GM19395 (cell line): ENCODE data around the gene CEMIP.
"Not testable (repeated sequence)": the region's sequence is repeated elsewhere in the genome, so short reads cannot be mapped to it uniquely, and the experiment has no call there.

ENCODE experiments used
- ATAC-seq: cut with Tn5 transposase; IDR thresholded peaks from one replicate; pipeline ENCODE4 v1.9.1; 2021; ENCODE audit warnings: mild to moderate bottlenecking, moderate library complexity; ENCODE audit not compliant: unreplicated experiment

The CEMIP gene

DNA sequence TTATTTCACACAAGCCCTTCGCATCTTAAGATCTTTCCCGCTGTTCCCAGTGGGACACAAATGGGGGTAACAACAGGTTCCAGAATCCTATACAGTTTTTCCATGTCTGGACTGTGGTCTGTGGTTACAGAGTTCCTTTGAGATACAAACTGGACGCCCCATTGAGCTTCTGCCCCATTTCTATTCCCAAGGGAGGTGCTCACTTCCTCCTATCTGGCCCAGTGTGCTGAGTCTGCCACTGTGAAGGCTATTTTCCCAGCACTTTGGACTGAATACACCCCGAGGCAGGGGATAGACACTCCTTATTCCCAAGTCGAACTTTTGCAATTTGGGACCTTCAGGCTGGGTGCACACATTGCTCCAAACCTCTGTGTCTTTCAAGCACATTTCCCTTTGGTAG is 166.4 kb downstream of the CEMIP start:
- ATAC-seq: no peak

DNA sequence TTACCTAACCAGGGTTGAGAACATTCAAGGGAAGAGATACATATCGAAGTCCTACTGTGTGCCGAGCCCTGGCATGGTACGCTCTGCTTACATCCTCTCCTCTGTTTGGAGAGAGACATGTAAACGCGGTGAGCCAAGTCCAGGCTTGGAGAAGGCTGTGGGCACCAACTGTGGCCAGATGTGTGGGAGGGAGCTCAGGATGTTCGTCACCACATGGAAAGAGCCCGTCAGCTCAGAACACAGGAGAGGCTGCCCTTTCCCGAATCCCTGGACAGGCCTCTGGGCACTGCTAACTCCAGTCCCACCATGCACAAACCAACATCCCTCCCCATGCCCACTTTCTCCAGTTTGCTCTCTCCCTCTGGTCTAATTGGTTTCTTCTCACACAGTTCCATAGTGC is 167.4 kb downstream of the CEMIP start:
- no peak for ATAC-seq

DNA sequence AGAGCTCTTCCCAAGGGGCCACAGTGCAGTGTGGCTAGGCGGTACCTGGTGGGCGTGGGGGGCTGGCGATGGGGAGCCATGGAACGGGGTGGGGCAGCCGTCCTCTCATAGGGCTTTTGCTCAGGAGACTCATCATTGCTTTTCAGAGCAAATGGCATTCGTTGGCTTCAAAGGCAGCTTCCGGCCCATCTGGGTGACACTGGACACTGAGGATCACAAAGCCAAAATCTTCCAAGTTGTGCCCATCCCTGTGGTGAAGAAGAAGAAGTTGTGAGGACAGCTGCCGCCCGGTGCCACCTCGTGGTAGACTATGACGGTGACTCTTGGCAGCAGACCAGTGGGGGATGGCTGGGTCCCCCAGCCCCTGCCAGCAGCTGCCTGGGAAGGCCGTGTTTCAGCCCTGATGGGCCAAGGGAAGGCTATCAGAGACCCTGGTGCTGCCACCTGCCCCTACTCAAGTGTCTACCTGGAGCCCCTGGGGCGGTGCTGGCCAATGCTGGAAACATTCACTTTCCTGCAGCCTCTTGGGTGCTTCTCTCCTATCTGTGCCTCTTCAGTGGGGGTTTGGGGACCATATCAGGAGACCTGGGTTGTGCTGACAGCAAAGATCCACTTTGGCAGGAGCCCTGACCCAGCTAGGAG is 169.6 kb downstream of the CEMIP start:
- ATAC-seq: no peak

DNA sequence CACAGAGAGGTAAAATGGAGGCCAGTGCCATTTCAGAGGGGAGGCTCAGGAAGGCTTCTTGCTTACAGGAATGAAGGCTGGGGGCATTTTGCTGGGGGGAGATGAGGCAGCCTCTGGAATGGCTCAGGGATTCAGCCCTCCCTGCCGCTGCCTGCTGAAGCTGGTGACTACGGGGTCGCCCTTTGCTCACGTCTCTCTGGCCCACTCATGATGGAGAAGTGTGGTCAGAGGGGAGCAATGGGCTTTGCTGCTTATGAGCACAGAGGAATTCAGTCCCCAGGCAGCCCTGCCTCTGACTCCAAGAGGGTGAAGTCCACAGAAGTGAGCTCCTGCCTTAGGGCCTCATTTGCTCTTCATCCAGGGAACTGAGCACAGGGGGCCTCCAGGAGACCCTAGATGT is 170.6 kb downstream of the CEMIP start:
- no peak for ATAC-seq

DNA sequence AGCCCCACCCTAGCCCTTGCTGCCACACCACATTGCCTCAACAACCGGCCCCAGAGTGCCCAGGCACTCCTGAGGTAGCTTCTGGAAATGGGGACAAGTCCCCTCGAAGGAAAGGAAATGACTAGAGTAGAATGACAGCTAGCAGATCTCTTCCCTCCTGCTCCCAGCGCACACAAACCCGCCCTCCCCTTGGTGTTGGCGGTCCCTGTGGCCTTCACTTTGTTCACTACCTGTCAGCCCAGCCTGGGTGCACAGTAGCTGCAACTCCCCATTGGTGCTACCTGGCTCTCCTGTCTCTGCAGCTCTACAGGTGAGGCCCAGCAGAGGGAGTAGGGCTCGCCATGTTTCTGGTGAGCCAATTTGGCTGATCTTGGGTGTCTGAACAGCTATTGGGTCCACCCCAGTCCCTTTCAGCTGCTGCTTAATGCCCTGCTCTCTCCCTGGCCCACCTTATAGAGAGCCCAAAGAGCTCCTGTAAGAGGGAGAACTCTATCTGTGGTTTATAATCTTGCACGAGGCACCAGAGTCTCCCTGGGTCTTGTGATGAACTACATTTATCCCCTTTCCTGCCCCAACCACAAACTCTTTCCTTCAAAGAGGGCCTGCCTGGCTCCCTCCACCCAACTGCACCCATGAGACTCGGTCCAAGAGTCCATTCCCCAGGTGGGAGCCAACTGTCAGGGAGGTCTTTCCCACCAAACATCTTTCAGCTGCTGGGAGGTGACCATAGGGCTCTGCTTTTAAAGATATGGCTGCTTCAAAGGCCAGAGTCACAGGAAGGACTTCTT is 171.3 kb downstream of the CEMIP start:
- no peak for ATAC-seq

DNA sequence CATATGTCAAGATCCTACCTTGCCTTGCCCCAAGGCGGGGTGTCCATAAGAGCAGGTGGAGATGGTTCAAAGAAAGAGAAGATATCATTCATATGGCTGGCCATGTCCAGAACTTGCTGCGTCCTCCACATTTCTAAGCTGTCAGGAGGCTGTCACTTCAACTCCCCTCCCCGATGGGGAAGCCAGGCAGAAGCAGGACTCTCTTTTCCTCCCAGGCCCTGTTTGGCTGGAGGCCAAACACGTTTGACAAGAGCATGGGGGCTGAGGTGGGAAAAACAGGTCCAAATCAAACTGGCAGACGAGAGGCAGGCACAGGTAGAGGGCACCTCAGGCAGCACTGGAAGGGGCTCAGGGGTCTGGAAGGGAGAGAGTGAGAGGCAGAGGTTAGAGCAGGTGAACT is 172.8 kb downstream of the CEMIP start:
- no peak for ATAC-seq

DNA sequence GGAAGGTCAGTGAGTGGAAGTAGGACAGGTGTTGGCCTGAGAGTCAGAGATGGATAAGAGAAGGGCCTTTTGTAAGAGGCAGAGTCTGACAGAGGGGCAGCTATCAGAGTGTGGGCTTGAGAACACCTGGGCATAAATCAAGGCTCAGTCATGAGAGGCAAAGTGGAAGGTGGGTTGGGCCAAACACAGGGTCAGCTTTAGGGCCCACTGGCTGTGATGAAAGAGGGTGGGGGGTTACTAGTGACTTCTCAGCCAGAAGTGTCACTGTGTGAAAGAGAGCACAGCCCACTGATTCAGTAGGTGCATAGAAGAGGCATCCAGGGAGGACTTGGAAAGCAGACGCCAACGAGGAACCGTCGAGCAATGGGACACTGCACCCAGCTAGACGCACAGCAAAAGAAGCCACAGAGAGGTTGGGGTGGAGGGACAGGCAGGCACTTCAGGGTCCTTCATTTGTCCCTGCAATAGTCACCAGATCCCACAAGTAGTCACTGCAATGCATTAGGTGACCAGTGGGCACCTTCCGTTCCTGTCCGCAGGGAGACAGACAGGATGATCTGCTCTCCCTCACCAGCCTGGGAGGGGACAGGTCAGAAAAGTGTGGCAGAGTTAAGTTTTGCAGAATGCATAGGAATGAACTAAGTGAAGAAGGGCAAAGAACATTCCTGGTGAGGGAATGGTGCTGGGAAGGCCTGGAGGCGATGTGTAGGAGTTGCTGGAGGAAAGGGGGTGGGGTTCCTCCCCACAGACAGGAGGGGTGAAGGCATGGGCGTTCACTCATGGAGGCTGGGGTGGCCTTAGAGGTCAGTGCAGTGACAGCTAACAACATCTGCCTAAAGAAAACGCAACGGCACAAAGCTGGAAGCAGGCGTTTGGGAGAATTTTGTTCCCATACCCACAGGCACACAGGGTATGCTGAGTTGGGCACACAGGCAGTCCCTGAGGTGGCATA is 174.1 kb downstream of the CEMIP start:
- no peak for ATAC-seq

DNA sequence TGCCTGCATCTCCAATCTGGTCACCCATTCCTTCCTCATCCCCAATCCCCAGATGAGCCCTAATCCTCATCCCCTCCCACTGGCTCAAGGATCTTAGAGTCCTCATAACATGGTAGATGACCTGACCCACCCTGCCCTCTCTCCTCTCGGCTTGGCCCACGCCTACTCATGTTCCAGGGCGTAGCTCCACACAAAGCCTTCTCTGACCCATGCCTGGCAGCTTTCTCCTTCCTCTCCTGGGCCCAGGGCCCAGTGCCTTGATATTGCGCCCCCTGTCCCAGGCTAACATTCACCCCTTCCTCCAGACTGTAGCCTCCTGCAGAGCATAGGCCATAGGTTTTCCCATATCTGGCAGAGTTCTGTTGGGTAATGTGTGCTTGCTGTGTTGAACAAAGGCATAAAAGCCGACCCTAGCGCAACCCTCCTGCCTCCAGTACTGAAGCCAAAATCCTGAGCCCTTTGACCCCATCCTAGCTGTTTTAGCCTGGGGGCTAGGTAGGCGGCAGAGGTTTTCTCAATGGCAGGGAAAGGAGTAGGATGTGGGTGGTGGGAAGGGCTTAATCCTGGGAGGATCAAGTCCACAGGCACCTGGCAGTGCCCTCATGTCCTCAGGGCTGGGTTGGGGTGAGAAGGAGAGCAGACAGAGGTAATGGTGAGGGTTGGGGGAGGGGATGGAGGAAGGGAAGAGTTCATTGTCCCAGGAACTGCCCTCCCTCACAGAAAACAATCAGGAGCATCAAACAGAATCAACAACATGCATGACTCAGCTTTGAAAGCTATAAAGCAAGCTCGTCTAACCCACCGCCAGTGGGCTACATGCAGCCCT is 175.0 kb downstream of the CEMIP start:
- ATAC-seq: no peak

DNA sequence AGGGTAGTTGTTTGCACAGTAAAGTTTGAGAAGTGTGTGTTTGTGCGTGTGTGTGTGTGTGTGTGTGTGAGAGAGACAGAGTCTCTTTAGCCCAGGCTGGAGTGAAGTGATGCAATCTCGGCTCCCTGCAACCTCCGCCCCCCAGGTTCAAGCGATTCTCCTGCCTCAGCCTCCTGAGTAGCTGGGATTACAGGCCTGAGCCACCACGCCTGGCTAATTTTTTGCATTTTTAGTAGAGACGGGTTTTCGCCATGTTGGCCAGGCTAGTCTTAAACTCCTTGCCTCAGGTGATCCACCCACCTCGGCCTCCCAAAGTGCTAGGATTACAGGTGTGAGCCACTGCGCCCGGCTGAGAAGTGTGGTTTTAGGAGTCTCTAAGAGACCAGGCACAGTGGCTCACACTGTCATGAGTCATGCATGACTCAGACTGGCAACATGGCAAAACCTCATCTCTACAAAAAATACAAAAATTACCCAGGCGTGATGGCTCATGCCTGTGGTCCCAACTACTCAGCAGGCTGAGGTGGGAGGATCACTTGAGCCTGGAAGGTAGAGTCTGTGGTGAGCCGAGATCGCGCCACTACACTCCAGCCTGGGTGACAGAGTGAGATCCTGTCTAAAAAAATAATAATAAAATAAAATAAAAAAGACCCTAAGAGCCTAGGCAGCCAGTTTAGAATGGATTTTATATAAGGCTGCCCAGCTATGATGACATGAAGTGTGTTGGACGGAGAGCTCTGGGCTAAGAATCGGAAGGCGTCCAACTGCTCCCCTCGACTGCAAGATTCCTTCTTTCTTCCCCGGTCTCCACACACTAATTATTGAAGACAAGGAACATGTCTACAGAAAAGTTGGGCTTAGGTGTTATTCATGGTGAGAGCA is 176.6 kb downstream of the CEMIP start:
- ATAC-seq: not testable (repeated sequence)

DNA sequence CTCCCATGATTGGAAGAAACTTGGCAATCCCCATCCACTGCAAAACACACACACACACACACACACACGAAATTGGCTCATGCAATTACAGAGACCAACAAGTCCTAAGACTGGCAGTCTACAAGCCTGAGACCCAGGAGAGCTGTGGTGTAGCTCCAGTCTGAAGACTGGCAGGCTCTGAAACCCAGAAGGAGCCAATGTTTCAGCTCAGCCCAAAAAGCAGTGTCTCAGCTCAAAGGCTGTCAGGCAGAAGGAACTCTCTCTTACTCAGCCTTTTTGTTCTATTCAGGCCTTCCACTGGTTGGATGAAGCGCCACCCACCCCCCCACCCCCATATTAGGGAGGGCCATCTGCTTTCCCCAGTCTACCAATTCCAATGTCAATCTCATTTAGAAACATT is 178.4 kb downstream of the CEMIP start:
- ATAC-seq: no peak

DNA sequence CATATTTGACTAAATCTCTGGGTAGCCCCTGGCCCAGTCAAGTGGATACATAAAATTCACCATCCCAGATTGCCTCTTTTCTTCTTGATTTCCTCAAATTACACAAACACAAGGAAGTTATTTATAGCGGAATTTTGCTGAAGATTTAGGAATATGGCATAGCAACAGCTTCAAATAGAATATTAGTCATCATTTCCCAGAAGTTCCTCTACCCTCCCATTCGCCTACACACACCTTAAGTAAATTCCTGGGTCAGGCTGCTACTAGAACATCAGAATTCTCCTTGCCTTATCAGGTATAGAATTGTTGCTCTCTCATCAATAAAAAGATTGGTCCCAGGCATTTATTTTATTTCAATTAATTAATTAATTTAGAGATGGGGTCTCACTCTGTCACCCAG is 178.8 kb downstream of the CEMIP start:
- no peak for ATAC-seq

DNA sequence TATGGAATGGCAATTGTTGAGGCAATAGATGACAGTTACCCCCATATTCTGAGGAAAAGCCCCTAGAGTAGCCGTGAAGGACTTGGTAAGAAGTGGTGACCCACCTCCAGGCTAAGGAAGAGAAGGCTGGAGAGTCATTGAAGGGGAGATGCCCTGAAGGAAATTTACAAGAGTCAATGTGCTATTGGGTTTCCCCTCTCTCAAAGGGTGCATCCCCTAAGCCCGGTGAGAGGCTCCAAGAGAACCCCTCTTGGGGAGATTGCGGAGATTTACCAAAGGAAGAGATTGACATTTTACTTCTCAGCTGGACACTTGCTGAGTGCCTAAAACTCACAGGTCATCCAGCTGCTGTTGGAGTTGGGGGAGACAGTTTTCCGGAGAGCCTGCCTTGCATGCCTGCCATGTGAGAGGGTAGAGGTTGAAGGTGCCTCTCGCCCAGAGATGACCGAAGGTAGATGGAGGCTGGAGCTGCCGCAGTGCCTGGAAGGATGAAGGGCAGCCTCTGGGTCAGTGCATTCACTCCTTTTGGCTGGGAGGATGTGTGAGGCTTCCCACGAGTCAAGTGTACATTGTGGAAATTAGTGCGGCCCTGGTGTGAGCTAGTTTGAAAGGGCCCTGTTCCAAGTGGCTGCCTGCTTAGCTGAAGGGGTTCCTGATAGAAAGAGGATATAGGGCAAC is 179.8 kb downstream of the CEMIP start:
- no peak for ATAC-seq

DNA sequence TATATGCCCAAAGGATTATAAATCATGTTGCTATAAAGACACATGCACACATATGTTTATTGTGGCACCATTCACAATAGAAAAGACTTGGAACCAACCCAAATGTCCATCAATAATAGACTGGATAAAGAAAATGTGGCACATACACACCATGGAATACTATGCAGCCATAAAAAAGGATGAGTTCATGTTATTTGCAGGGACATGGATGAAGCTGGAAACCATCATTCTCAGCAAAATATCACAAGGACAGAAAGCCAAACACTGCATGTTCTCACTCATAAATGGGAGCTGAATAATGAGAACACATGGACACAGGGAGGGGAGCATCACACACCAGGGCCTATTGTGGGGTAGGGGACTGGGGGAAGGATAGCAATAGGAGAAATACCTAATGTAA is 186.3 kb downstream of the CEMIP start:
- not testable (repeated sequence) for ATAC-seq

DNA sequence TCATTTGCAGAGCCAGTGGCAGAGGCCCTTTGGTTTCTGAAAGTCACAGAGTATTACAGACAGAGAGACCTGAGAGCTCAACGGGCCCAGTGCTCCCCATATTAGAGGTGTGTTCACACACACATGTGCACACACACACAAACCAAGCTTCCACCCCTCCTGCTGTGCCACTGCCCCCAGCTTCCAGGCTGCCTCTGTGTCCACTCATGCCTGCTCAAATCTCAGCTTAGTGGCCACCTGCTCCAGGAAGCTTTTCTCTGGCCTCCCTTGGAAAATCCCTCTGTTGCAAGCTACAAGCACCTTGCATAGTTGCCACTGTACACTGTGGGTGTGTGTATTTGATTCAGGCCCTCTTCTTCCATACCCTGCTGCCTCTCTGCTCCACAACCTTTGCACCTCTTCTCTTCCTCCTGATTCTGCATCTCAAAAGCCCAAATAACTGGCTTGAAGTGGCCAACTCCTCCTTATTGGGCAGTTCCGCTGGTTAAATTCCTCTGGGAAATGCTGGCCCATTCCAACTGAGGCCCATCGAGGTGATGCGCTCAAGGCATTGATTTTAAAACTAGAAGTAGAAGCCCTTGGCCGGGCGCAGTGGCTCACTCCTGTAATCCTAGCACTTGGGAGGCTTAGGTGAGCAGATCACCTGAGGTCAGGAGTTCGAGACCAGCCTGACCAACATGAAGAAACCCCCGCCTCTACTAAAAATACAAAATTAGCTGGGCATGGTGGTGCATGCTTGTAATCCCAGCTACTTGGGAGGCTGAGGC is 187.4 kb downstream of the CEMIP start:
- no peak for ATAC-seq

DNA sequence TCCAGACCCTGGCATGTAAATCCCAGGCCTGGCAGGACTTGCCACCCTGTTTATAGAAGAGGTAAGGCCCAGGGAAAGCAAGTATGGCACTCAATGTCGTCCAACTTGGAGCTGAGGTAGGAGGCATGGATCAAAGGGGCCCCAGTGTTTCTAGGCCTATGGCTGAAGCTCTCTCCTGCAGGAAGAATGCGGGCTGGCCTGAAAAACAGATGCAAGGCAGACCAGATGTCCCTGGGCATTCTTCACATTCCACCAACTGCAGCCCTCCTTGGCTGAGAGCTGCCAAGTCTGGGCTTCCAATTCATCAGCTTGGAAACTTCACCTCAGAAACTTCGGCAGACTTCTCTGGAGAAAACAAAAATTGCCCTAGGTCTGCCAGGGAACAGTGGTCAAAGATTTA is 188.3 kb downstream of the CEMIP start:
- ATAC-seq: no peak

DNA sequence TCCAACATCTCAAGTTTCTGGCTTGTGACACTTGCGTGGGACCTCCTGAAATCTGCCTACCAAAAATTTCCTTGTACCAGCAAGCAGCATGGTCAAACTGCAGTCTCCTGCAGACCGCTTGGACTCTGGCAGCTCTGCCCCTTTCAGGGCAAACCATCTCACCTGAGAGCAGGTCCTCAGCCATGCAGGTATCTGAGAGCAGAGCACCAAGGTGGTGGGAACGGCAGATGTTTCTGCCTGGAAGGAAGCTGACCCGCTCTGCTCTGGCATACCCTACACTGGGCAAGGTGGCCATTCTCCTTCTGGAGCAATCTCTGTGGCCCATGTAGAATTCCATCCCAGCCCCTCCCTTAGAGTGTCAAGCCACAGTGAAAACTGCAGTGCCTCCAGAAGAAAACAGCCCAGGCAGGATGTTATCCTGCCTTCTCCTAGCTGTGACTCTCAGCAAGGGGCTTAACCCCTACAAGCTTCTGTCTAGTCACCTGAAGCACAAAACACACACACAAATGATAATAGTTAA is 188.9 kb downstream of the CEMIP start:
- no peak for ATAC-seq

DNA sequence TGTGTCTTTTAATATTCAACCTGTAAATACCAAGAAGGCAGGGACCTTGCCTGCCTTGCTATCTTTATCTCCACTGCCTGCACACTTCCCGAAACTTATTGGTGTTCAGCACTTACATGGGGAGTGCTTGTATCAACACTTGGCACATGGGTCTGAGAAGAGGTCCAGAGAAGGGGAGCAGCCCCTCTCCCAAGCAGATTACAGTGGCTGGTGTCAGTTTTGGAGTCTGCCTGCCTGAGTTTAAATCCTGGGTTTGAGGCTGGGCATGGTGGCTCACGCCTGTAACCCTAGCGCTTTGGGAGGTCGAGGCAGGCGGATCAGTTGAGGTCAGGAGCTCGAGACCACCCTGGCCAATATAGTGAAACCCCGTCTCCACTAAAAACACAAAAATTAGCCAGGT is 190.1 kb downstream of the CEMIP start:
- no peak for ATAC-seq

DNA sequence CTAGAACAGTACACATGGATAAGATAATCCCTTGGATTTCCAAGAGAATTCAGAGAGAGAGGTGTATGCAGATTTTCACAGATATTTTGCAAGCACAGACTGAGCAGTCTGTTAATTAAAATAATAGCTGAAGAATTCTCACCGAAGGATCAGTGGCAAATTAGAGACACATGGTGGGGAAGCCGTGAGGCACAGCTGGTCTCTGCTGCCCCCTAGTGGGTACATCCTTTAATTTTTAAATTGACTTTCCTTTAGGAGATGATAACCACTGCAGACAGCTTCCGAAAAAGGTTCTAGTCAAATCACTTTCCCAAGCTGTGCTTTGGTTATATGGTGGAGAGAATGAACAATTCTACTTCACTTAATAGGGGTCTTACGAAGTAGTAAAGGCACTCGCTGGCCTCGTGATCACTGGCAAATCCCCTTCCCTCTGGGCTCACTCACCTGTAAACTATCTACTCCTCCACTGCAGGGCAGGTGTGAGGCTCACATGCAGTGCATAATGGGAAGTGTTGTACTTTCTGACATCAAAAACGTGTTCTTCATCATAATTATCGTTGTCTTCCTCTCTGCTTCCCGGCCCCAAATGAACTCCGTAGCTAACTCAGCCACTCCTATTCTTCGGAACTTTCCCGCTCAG is 191.0 kb downstream of the CEMIP start:
- no peak for ATAC-seq
